GM18519 (cell line): ENCODE results near the gene CCBE1.

Experiments
- ATAC-seq: cut with Tn5 transposase; IDR thresholded peaks from one replicate; pipeline ENCODE4 v1.9.1; 2021; ENCODE audit warnings: mild to moderate bottlenecking, moderate library complexity; ENCODE audit not compliant: unreplicated experiment, low FRiP score

The CCBE1 gene

DNA sequence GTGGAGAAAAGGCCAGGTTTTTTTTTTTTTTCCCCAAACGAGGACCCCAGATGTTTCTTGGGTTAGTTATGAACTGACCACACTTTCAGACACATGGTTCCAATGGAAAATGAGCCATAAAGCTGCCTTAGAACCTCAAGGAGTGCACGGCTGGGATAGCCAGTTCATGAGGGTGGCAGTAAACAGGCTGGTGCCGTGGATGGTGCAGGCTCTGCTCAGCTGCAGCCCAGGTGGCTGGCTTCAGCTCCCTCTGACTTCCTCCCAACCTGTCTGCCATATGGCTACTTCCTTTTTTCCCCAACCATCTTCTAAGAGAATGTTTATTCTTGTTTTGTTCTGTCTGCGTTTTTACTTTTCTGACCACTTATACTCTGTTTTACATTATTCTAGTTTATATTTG, 228.4 kb downstream of the CCBE1 start:
- ATAC-seq: no peak

DNA sequence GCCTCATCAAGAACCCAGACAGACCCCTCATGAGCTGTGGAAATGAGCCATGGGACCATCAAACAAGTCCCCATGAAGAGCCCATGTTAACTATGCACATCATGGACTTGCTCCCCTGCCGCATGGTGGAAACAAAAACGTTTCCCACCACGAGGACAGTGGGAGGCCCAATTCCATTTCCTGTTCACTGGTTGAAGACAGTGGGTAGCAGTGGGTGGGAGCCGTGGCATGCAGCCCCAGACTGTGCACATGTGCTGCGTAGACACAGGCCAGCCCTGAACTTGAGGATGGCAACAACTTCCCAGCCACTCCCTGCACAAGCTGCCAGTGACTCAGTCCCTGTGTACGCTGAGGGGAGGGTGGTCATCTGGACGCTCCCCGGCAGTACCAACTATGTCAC, 229.7 kb downstream of the CCBE1 start:
- no peak for ATAC-seq

- ATAC-seq: no peak
Measured at GRCh38 chr18:59466980-59467379, 230.2 kb downstream of the CCBE1 start.

- no peak for ATAC-seq
Measured at GRCh38 chr18:59464486-59464885, 232.7 kb downstream of the CCBE1 start.

DNA sequence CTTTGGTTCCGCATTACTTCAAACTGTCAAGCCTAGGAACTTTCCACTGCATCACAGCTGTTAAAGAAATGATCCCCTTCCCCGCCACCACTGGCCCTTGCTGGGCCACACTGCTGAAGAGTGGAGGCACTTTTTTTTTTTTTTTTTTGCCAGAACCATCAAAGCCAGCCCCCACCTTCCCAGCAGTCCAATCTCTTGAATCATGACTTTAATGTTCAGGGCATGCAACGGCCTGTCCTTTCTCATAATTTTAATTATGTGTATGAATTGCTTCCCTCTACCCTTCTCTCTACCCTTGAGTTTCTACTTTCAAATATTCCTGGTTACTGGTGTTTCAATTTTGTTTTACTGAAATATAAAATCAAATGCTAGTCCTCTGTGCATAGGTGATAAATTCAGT, 236.1 kb downstream of the CCBE1 start:
- ATAC-seq: no peak

DNA sequence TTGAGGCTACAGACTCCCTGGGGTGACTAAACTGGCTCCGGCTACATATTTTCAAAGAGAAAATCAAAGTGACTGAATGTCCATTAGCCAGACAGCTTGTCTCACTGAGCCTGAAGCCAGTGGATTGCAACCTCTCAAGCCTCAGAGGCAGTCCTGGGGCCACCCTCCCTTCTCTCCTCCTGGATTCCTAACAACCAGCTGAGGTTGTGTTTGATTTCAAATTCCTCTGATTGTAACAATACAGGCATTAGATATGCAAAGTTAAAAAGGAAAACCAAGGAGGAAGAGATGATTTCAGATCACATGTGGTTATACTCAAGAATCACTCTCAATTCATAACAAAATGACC, 237.2 kb downstream of the CCBE1 start:
- ATAC-seq: no peak

GRCh38 chr18:59459369-59460071, 237.7 kb downstream of the CCBE1 start:
- no peak for ATAC-seq

DNA sequence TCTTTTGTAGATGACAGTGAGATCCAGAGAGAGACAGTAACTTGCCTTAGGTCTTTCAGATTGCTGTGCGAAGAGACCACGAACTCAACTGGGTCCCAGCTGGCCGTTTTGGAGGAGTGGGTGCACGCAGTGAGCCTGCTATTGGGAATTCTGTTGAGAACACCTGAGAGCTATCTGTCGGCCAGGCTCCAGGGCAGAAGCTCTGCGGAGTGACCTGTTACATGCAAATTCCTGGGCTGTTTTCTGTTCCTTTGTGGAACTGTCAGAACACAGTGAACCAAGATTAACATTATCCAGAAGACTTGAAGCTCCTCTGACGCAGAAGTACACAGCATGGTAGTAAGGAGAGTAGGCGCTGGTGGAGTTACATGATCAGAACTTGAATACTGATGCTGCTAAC, 238.6 kb downstream of the CCBE1 start:
- ATAC-seq: no peak

GRCh38 chr18:59456657-59457056, 240.6 kb downstream of the CCBE1 start:
- ATAC-seq: no peak

GRCh38 chr18:59455728-59456276, 241.4 kb downstream of the CCBE1 start:
- no peak for ATAC-seq

- no peak for ATAC-seq
Measured at GRCh38 chr18:59454909-59455727, 242.1 kb downstream of the CCBE1 start.

- ATAC-seq: no peak
Measured at GRCh38 chr18:59453468-59453961, 243.7 kb downstream of the CCBE1 start.

GRCh38 chr18:59451963-59452362, 245.3 kb downstream of the CCBE1 start:
- no peak for ATAC-seq

GRCh38 chr18:59451073-59451472, 246.2 kb downstream of the CCBE1 start:
- ATAC-seq: no peak

DNA sequence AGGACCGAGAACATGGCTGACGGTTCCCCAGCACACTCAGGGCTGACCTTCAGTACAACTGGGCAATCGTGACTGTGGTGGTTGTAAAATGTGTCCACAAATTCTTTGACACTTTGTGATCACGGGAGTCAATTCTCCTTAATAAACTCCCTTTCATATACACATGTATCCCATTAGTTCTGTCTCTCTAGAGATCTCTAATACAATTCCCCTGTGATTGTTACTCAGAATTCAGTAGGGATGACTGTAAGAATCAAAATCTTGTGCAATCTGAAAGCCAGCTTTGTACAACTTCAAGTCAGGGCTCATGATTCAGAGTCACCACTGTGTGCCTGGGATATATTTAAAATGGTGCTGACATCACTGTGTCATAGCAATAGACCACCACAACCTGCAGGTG, 248.7 kb downstream of the CCBE1 start:
- ATAC-seq: no peak

DNA sequence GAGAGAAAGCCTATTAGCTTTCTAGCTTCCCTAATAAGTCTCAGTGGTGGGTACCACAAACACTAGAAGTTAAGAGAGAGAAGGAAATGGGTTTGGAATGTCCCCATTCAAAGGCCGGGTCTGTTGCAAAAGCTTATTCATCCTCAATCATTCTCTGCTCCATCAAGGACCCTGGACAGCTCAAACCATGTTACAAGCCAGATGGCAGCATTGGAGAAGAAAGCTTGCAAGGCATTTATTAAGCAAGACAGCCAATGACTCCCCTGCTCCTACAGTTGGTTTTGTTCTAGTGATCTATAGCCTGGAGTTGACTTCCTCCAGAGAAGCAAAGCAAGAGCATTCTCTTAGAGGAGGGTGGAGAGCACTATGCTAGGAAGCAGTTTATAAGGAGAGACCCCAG, 251.2 kb downstream of the CCBE1 start:
- no peak for ATAC-seq

DNA sequence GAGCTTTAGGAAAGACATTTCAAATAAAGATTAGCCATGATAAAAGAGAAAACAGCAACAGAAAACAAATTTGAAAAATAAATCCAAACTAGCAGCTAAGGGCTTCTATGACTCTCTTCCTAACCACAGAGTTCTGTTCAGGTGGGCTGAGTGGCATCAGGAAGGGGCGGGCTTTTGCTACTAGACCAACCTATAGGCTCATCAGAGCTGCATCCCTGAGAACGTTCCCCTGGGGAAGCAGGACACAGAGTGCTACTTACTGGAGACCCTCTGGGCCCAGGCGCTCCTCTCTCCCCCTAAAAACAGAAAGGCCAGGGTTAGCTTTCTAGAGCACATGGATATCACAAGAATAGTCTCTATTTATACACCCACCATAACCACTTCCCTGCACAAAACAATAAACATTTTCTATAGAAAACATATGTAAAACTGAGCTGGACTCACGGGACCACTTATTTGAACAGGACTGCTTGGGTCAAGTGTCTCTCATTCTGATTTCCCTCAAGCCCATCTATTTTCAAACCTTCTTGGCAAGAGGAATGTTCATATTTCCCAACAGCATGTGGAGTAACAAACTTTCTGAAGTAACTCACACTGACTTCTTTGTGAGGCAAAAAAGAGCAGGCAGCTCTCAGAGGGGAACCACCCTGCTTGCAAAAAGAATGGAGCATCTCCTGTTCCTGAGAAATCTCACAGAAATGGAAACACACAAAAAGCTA, 259.2 kb downstream of the CCBE1 start:
- ATAC-seq: no peak

DNA sequence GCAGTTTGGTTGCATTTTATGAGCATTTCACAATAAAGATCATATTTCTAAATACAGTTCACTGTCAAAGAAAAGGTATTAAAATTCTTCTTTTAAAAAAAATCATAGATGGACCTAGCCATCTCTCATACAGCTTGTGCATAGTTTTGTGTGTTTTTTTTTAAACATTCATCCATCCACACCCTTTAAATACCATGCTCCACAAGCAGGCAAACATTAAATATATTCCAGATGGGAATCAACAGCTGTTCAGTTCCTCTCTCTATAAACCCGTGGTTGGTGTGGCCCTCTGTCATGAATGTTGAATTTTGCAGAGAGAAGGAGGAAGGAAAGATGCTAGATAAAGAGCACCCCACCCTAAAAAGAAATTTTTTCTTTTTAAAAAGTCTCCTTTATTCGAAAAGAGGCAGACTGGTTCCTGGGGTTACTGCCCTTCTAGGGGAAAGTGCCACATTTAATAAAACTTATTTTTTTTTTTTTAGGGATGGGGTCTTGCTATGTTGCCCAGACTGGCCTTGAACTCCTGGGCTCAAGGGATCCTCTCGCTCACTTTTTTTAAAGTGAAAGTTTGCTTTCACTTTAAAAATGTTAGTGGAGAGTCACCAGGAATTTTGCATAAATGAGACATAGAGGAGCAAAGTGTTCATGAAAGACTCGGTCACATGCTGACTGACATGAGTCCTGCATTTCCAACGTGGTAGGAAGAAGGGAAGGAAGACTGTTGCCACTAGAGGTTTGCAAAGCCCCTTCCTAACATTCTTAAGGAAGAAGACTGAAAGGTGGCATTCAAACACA, 264.2 kb downstream of the CCBE1 start:
- ATAC-seq: no peak

GRCh38 chr18:59431131-59431530, 266.1 kb downstream of the CCBE1 start:
- ATAC-seq: no peak

- ATAC-seq: no peak
Measured at GRCh38 chr18:59429608-59430007, 267.6 kb downstream of the CCBE1 start.
